Mesenchymal stem cell (in vitro differentiated cells and primary cell): Measurements from ENCODE around the gene SNCB.
A peak's percentile ranks its signal among the peaks of the same experiment; 100 is the strongest.

ENCODE experiments used
- DNase-seq: peaks from one replicate; pipeline ENCODE4 v3.0.0-alpha.2; 2013
- H2AFZ ChIP-seq: one replicate; pipeline ENCODE4 v1.6.1; 2013; ENCODE audit warnings: low read depth, mild to moderate bottlenecking, control low read depth, inconsistent platforms, low read length, moderate library complexity
- H2AK5ac ChIP-seq: 2 replicates; pipeline ENCODE4 v1.6.1; 2013; ENCODE audit warnings: low read length, moderate library complexity, mild to moderate bottlenecking, inconsistent platforms; ENCODE audit not compliant: severe bottlenecking
- H2BK120ac ChIP-seq: one replicate; pipeline ENCODE4 v1.6.1; 2013; ENCODE audit warnings: low read depth, mild to moderate bottlenecking, inconsistent platforms, low read length, moderate library complexity
- H2BK12ac ChIP-seq, 2 experiments: one replicate each; pipeline ENCODE4 v1.6.1; 2013; ENCODE audit warnings: inconsistent platforms in 2 of 2, low read length in 2 of 2, mild to moderate bottlenecking in 2 of 2, moderate library complexity in 2 of 2, control low read depth in 1 of 2
- H2BK15ac ChIP-seq: one replicate; pipeline ENCODE4 v1.6.1; 2013; ENCODE audit warnings: mild to moderate bottlenecking, low read depth, inconsistent platforms; ENCODE audit not compliant: poor library complexity, severe bottlenecking
- H2BK5ac ChIP-seq: 2 replicates; pipeline ENCODE4 v1.6.1; 2013; ENCODE audit warnings: low read depth, mild to moderate bottlenecking, low read length, control low read depth, inconsistent platforms; ENCODE audit not compliant: poor library complexity, severe bottlenecking
- H3K14ac ChIP-seq, 2 experiments: one replicate each; pipeline ENCODE4 v1.6.1; 2013; ENCODE audit warnings: inconsistent platforms in 2 of 2, low read length in 2 of 2, control low read depth in 1 of 2, mild to moderate bottlenecking in 1 of 2, moderate library complexity in 1 of 2
- H3K18ac ChIP-seq, 2 experiments: one replicate each; pipeline ENCODE4 v1.6.1; 2013; ENCODE audit warnings: inconsistent platforms in 2 of 2, low read length in 2 of 2, control low read depth in 1 of 2, low read depth in 1 of 2, mild to moderate bottlenecking in 1 of 2
- H3K23ac ChIP-seq, 2 experiments: one replicate each; pipeline ENCODE4 v1.6.1; 2013; ENCODE audit warnings: inconsistent platforms in 2 of 2, low read length in 2 of 2, mild to moderate bottlenecking in 2 of 2, moderate library complexity in 2 of 2, control low read depth in 1 of 2
- H3K27ac ChIP-seq: 2 replicates; pipeline ENCODE4 v1.5.1; 2013; ENCODE audit warnings: mild to moderate bottlenecking, moderate library complexity, low read length, control low read depth, inconsistent platforms; ENCODE audit not compliant: poor library complexity, severe bottlenecking
- H3K27me3 ChIP-seq, 2 experiments: 2 replicates each; pipeline versions ENCODE4 v1.6.1 to v1.7.0; 2013; ENCODE audit warnings: low read length in 2 of 2, mild to moderate bottlenecking in 2 of 2, moderate library complexity in 2 of 2, control low read depth in 1 of 2, inconsistent platforms in 1 of 2; ENCODE audit not compliant: control insufficient read depth in 1 of 2, insufficient read depth in 1 of 2
- H3K36me3 ChIP-seq, 2 experiments: 2 replicates each; pipeline versions ENCODE4 v1.6.1 to v1.7.0; 2013; ENCODE audit warnings: low read length in 2 of 2, control low read depth in 1 of 2, inconsistent platforms in 1 of 2, low read depth in 1 of 2, mild to moderate bottlenecking in 1 of 2; ENCODE audit not compliant: insufficient read depth in 2 of 2, control insufficient read depth in 1 of 2
- H3K4ac ChIP-seq, 2 experiments: one replicate each; pipeline ENCODE4 v1.6.1; 2013; ENCODE audit warnings: inconsistent platforms in 2 of 2, low read length in 2 of 2, mild to moderate bottlenecking in 2 of 2, moderate library complexity in 2 of 2, control low read depth in 1 of 2, low read depth in 1 of 2
- H3K4me1 ChIP-seq: 2 replicates; pipeline ENCODE4 v1.6.1; 2013; ENCODE audit warnings: low read depth, low read length, control low read depth; ENCODE audit not compliant: control insufficient read depth, insufficient read depth
- H3K4me2 ChIP-seq: 2 replicates; pipeline ENCODE4 v1.6.1; 2013; ENCODE audit warnings: low read length, mild to moderate bottlenecking, inconsistent platforms; ENCODE audit not compliant: poor library complexity, severe bottlenecking
- H3K4me3 ChIP-seq, 2 experiments: 2 replicates each; pipeline versions ENCODE4 v1.5.1 to v1.7.0; 2013; ENCODE audit warnings: low read length in 2 of 2, mild to moderate bottlenecking in 2 of 2, control low read depth in 1 of 2, low read depth in 1 of 2; ENCODE audit not compliant: insufficient read depth in 1 of 2
- H3K79me1 ChIP-seq: replicated peaks from 2 replicates; pipeline ENCODE4 v1.6.1; 2013; ENCODE audit warnings: mild to moderate bottlenecking, control low read depth, low read length, inconsistent platforms; ENCODE audit not compliant: poor library complexity, severe bottlenecking
- H3K9ac ChIP-seq: 2 replicates; pipeline ENCODE4 v1.7.0; 2013; ENCODE audit warnings: mild to moderate bottlenecking, low read length, moderate library complexity
- H3K9me3 ChIP-seq: 2 replicates; pipeline ENCODE4 v1.7.0; 2013; ENCODE audit warnings: mild to moderate bottlenecking, low read length; ENCODE audit not compliant: control insufficient read depth
- H4K8ac ChIP-seq: one replicate; pipeline ENCODE4 v1.6.1; 2013; ENCODE audit warnings: inconsistent platforms, mild to moderate bottlenecking, low read length, moderate library complexity
- H4K91ac ChIP-seq: one replicate; pipeline ENCODE4 v1.6.1; 2013; ENCODE audit warnings: mild to moderate bottlenecking, low read length, inconsistent platforms
- WGBS: methylation state at CpG from one replicate; pipeline ENCODE4 v1.1.7; 2013; ENCODE audit warnings: mixed read lengths; 5-methylcytosine and 5-hydroxymethylcytosine counted together

Gene SNCB

GRCh38 chr5:176581361-176581760 lies 49.0 kb downstream of the SNCB start:
- 90% methylated on average over 10 of the region's 12 CpGs for WGBS
- Histone ChIP-seq H2BK15ac (no peak overlapping the region), H3K79me1 (no peaks in the 10 kb centered on the region), H3K9ac (no peak overlapping the region), H3K4me2 (no peak overlapping the region), H3K14ac (peak overlapping the region in 1 of 2 experiments; percentile 18), H3K36me3 (no peaks in the 10 kb centered on the region), H3K27ac (no peak overlapping the region), H3K18ac (peak overlapping the region in 1 of 2 experiments; percentile 18), H3K27me3 (peaks cover 0 to 18% of the 10 kb centered on the region in 2 experiments), H3K4me1 (peaks cover 2% of the 10 kb centered on the region), H3K23ac (no peak overlapping the region), H3K9me3 (peaks cover 7% of the 10 kb centered on the region), H4K91ac (peak overlapping the region; percentile 10), H2BK12ac (peak overlapping the region in 1 of 2 experiments; percentile 16), H3K4me3 (no peak overlapping the region), H3K4ac (no peak overlapping the region), H2AK5ac (no peak overlapping the region), H2BK5ac (no peak overlapping the region), H2AFZ (no peak overlapping the region), H4K8ac (no peak overlapping the region), H2BK120ac (no peak overlapping the region)
- DNase-seq = no peak

DNA sequence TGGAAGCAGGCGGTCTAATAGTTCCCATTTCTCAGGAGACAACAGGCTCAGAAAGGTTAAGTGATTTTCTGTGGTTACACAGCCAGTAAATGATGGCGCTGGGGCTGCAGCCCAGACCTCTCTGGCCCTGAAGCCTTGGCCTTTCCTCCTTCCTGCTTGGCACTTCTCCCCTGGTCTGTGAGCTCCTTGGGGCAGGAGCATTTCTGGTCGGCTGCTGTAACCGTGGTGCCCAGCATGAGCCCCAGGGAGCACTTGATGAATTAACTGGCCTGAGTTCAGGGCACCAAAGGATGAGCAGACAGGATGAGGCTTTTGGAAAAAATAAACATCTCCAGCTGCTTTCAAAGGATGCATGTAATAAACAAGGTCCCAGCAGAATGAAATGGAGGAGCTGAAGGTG lies 51.0 kb downstream of the SNCB start:
- H2BK120ac ChIP-seq = no peak overlapping the region
- WGBS = 47% methylated on average over 4 of the region's 4 CpGs
- no peak overlapping the region for H2BK5ac ChIP-seq
- no peak overlapping the region for H3K4me2 ChIP-seq
- H3K79me1 ChIP-seq = no peaks in the 10 kb centered on the region
- H2BK12ac ChIP-seq = no peak overlapping the region
- DNase-seq = peak; percentile 59
- H3K36me3 ChIP-seq = no peaks in the 10 kb centered on the region
- no peak overlapping the region for H2BK15ac ChIP-seq
- no peak overlapping the region for H3K27ac ChIP-seq
- H3K4me3 ChIP-seq = no peak overlapping the region
- no peak overlapping the region for H3K18ac ChIP-seq
- no peak overlapping the region for H3K23ac ChIP-seq
- no peak overlapping the region for H3K9ac ChIP-seq
- H3K4me1 ChIP-seq = peaks cover 2% of the 10 kb centered on the region
- H3K4ac ChIP-seq = no peak overlapping the region
- H2AFZ ChIP-seq = no peak overlapping the region
- H4K91ac ChIP-seq = no peak overlapping the region
- no peaks in the 10 kb centered on the region for H3K9me3 ChIP-seq
- H3K14ac ChIP-seq = no peak overlapping the region
- H3K27me3 ChIP-seq = peaks cover 0 to 33% of the 10 kb centered on the region in 2 experiments
- no peak overlapping the region for H4K8ac ChIP-seq
- H2AK5ac ChIP-seq = no peak overlapping the region

GRCh38 chr5:176578391-176578808 lies 51.9 kb downstream of the SNCB start:
- no peak overlapping the region for H3K4me3 ChIP-seq
- peaks cover 0 to 40% of the 10 kb centered on the region in 2 experiments for H3K27me3 ChIP-seq
- no peak overlapping the region for H4K8ac ChIP-seq
- no peak overlapping the region for H3K27ac ChIP-seq
- H3K4me1 ChIP-seq = peaks cover 2% of the 10 kb centered on the region
- no peak overlapping the region for H3K14ac ChIP-seq
- H2BK12ac ChIP-seq = no peak overlapping the region
- no peaks in the 10 kb centered on the region for H3K9me3 ChIP-seq
- H3K23ac ChIP-seq = no peak overlapping the region
- no peak overlapping the region for H2AK5ac ChIP-seq
- no peak overlapping the region for H3K9ac ChIP-seq
- H3K18ac ChIP-seq = no peak overlapping the region
- H4K91ac ChIP-seq = no peak overlapping the region
- WGBS = 36% methylated on average over 15 of the region's 15 CpGs
- H2AFZ ChIP-seq = no peak overlapping the region
- H3K4me2 ChIP-seq = no peak overlapping the region
- no peaks in the 10 kb centered on the region for H3K79me1 ChIP-seq
- no peak overlapping the region for H2BK15ac ChIP-seq
- peak; percentile 43 for DNase-seq
- no peaks in the 10 kb centered on the region for H3K36me3 ChIP-seq
- H2BK120ac ChIP-seq = no peak overlapping the region
- no peak overlapping the region for H2BK5ac ChIP-seq
- H3K4ac ChIP-seq = no peak overlapping the region

DNA sequence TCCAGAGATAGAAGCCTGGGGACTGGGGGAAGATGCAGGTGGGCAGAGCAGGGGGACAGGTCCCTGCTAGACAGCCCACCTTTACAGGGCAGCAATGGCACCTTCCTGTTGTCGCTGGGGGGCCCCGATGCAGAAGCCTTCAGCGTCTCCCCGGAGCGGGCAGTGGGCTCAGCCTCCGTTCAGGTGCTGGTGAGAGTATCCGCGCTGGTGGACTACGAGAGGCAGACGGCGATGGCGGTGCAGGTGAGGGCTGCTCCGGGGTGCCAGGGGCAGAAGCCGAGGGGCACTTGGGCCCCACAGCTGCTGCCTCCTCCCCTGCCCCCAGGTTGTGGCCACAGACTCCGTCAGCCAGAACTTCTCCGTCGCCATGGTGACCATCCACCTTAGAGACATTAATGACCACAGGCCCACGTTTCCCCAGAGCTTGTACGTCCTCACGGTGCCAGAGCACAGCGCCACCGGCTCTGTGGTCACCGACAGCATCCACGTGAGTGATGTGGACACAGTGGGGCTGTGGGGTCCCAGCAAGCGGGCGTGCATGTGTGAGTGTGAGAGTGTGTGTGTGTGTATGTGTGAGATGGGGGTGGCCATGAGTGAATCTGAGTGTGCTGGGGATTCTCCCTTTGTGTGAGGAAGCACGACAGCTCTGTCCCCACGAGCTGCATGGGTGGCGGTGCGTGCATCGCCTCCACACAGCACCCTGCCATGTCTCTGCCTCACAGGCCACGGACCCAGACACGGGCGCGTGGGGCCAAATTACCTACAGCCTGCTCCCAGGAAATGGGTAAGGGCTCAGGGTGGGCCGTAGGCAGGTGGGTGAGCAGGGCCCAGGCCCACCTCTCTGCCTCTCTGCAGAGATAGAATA lies 52.8 kb downstream of the SNCB start:
- peak overlapping the region in 1 of 2 experiments; percentile 50 for H3K18ac ChIP-seq
- no peak overlapping the region for H3K9ac ChIP-seq
- WGBS = 91% methylated on average over 36 of the region's 36 CpGs
- peaks cover 2% of the 10 kb centered on the region for H3K4me1 ChIP-seq
- no peak overlapping the region for H3K4me3 ChIP-seq
- no peak overlapping the region for H3K4ac ChIP-seq
- no peak overlapping the region for H3K27ac ChIP-seq
- H3K4me2 ChIP-seq = no peak overlapping the region
- peaks cover 4 to 43% of the 10 kb centered on the region in 2 experiments for H3K27me3 ChIP-seq
- H4K8ac ChIP-seq = no peak overlapping the region
- H2BK12ac ChIP-seq = peak overlapping the region in 1 of 2 experiments; percentile 32
- H3K9me3 ChIP-seq = no peaks in the 10 kb centered on the region
- no peak overlapping the region for H2BK120ac ChIP-seq
- no peaks in the 10 kb centered on the region for H3K36me3 ChIP-seq
- no peak overlapping the region for H2BK5ac ChIP-seq
- no peak for DNase-seq
- no peak overlapping the region for H2AFZ ChIP-seq
- no peak overlapping the region for H2AK5ac ChIP-seq
- no peaks in the 10 kb centered on the region for H3K79me1 ChIP-seq
- peak overlapping the region; percentile 29 for H4K91ac ChIP-seq
- no peak overlapping the region for H3K23ac ChIP-seq
- no peak overlapping the region for H2BK15ac ChIP-seq
- H3K14ac ChIP-seq = peak overlapping the region in 1 of 2 experiments; percentile 68
